HCT116 (cell line): ENCODE results near the gene GRK5.
A peak's percentile ranks its signal among the peaks of the same experiment; 100 is the strongest.

ENCODE experiments used
- EZH2phosphoT487 ChIP-seq: fragments of 200-600 bp; IDR thresholded peaks from 2 replicates; pipeline ENCODE4 v1.6.1; 2018; ENCODE audit warnings: antibody characterized with exemption, borderline replicate concordance
- POLR2AphosphoS5 ChIP-seq: IDR thresholded peaks from 2 replicates; pipeline ENCODE4 v1.6.1; 2011; ENCODE audit warnings: mild to moderate bottlenecking, low read depth, low read length, moderate library complexity
- RAD21 ChIP-seq: IDR thresholded peaks from 2 replicates; pipeline ENCODE4 v1.6.1; 2012; ENCODE audit warnings: low read depth, mild to moderate bottlenecking
- YY1 ChIP-seq: IDR thresholded peaks from 2 replicates; pipeline ENCODE4 v1.6.1; 2011; ENCODE audit warnings: low read length, low read depth, moderate library complexity, mild to moderate bottlenecking; ENCODE audit not compliant: insufficient replicate concordance; ENCODE audit errors: extremely low read depth
- TF ChIP-seq, protein P1 (sequence below): IDR thresholded peaks from 2 replicates; pipeline ENCODE4 v1.6.1; 2012
- TF ChIP-seq, protein P2 (sequence below), 3 experiments: fragments of 200-600 bp in 1 of 3; sonication (generic) in 1 of 3; IDR thresholded peaks in 2 of 3; conservative IDR thresholded peaks in 1 of 3; 2 replicates each; pipeline ENCODE4 v1.5.1; 2012 to 2017; ENCODE audit warnings: low read depth in 2 of 3, low read length in 2 of 3, antibody characterized with exemption in 1 of 3, borderline replicate concordance in 1 of 3, control low read depth in 1 of 3, mild to moderate bottlenecking in 1 of 3, mixed read lengths in 1 of 3, mixed run types in 1 of 3, moderate library complexity in 1 of 3; ENCODE audit not compliant: insufficient read depth in 1 of 3

DNA sequence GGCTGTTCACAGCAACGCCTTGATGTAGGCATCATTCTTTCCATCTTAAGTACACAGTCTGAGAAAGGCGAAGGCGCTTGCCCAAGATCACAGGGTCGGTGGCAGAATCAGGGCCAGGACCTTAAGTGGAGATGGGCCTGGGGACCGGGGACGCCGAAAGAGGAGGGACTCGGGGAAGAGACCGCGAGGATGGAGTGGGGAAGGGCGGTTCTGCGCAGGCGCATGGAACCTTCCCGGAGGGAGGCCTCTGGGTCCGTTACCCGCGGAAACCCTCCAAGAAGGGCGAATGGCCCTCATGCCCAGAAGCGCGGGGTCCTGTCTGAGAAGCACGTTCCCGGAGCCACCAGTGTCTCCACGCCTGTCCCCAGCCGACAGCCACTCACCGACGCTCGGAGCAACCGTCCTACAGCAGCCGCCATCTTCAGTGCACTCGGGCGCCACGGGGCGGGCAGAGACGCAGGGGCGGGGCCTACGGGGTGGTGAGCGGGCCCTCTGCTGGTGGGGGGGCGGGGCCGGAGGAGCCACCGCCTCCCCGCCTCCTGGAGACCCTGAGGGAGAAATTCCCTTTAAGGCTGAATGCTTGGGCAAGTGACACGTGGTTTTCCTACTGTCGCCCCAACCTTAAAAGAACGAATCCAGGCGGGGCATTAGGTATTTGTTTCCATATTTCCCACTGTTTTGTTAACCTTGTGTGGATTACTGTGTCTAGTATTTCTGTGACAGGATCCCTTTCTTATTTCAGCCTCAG, 28.8 kb upstream of the GRK5 start, which contains the start of gene PRDX3:
- TF ChIP-seq RAD21 (no peak), EZH2phosphoT487 (no peak), POLR2AphosphoS5 (peak; percentile 100), YY1 (peak; percentile 96)
- TF ChIP-seq, protein P1, sequence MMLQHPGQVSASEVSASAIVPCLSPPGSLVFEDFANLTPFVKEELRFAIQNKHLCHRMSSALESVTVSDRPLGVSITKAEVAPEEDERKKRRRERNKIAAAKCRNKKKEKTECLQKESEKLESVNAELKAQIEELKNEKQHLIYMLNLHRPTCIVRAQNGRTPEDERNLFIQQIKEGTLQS, result no peak
- TF ChIP-seq, protein P2, sequence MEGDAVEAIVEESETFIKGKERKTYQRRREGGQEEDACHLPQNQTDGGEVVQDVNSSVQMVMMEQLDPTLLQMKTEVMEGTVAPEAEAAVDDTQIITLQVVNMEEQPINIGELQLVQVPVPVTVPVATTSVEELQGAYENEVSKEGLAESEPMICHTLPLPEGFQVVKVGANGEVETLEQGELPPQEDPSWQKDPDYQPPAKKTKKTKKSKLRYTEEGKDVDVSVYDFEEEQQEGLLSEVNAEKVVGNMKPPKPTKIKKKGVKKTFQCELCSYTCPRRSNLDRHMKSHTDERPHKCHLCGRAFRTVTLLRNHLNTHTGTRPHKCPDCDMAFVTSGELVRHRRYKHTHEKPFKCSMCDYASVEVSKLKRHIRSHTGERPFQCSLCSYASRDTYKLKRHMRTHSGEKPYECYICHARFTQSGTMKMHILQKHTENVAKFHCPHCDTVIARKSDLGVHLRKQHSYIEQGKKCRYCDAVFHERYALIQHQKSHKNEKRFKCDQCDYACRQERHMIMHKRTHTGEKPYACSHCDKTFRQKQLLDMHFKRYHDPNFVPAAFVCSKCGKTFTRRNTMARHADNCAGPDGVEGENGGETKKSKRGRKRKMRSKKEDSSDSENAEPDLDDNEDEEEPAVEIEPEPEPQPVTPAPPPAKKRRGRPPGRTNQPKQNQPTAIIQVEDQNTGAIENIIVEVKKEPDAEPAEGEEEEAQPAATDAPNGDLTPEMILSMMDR (IDR thresholded peaks at IDR 0.05 in 2 of 3, conservative IDR thresholded peaks at IDR 0.05 in 1 of 3; ENCODE audit: borderline replicate concordance in 1 of 3, insufficient read depth in 1 of 3, low read depth in 2 of 3, low read length in 2 of 3), result no peak; a peak in 1 of 6 replicates
